ENCODE data around the gene LIMCH1.
"Not testable (repeated sequence)": the region's sequence is repeated elsewhere in the genome, so short reads cannot be mapped to it uniquely, and the experiment has no call there.

Gene LIMCH1

DNA sequence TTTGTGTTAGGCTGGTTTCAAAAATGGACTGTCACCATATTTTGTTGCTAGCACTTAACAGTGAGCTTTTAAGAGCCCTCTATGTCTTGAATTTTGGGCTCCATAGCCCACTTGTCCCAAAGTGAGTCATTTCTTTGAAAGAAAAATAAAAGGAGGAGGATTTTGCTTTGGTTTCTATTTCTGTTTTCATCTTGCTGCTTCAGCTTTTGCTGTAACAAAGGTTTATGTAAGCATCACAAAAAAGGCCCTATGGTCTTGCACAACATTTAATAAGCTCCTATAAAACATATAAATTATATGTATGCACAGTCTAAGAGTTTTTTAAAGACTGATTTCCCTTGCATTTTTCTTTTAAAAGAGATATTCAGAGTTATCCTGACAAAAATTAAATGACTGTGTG lies 105.4 kb downstream of the LIMCH1 start:
- DNase-seq (ENCODE audit: low spot score), result no peak
- CTCF ChIA-PET, result interaction anchor here (0.6 to 1.3 kb wide), 8 partner anchors 21 to 363 kb away, joined by 3 to 8 read pairs (median 3); no protein-coding TSS in a partner anchor
- no peak overlapping the region for H3K27ac ChIP-seq
- TF ChIP-seq, protein P1, sequence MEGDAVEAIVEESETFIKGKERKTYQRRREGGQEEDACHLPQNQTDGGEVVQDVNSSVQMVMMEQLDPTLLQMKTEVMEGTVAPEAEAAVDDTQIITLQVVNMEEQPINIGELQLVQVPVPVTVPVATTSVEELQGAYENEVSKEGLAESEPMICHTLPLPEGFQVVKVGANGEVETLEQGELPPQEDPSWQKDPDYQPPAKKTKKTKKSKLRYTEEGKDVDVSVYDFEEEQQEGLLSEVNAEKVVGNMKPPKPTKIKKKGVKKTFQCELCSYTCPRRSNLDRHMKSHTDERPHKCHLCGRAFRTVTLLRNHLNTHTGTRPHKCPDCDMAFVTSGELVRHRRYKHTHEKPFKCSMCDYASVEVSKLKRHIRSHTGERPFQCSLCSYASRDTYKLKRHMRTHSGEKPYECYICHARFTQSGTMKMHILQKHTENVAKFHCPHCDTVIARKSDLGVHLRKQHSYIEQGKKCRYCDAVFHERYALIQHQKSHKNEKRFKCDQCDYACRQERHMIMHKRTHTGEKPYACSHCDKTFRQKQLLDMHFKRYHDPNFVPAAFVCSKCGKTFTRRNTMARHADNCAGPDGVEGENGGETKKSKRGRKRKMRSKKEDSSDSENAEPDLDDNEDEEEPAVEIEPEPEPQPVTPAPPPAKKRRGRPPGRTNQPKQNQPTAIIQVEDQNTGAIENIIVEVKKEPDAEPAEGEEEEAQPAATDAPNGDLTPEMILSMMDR (conservative IDR thresholded peaks at IDR 0.05; ENCODE audit: low read depth), result no peak
- POLR2A ChIA-PET (ENCODE audit: low non-redundant PET), result interaction anchor here (0.7 kb wide), 1 partner anchor 244 kb away, joined by 3 read pairs; no protein-coding TSS in a partner anchor

GRCh38 chr4:41644288-41644914 lies 106.4 kb downstream of the LIMCH1 start:
- H3K27ac ChIP-seq, result no peak overlapping the region
- TF ChIP-seq, protein P1 (conservative IDR thresholded peaks at IDR 0.05; ENCODE audit: low read depth), result peak; percentile 14; the same call in 1 of the 2 replicates
- peak; percentile 35 for DNase-seq (ENCODE audit: low spot score)
- POLR2A ChIA-PET (ENCODE audit: low non-redundant PET), result interaction anchor here (0.7 kb wide), 1 partner anchor 245 kb away, joined by 3 read pairs; no protein-coding TSS in a partner anchor
- CTCF ChIA-PET, result interaction anchor here (0.6 to 1.3 kb wide), 10 partner anchors 11 to 732 kb away, joined by 3 to 8 read pairs (median 4); no protein-coding TSS in a partner anchor

- CTCF ChIA-PET, result interaction anchor here (0.6 to 1.1 kb wide), 3 partner anchors 10 to 733 kb away, joined by 3 to 4 read pairs (median 4); no protein-coding TSS in a partner anchor
- TF ChIP-seq, protein P1 (conservative IDR thresholded peaks at IDR 0.05; ENCODE audit: low read depth), result no peak
- DNase-seq (ENCODE audit: low spot score), result no peak
- POLR2A ChIA-PET (ENCODE audit: low non-redundant PET), result no interaction called here
- no peak overlapping the region for H3K27ac ChIP-seq
These were observed 106.9 kb downstream of the LIMCH1 start for GRCh38 chr4:41644915-41645295.

DNA sequence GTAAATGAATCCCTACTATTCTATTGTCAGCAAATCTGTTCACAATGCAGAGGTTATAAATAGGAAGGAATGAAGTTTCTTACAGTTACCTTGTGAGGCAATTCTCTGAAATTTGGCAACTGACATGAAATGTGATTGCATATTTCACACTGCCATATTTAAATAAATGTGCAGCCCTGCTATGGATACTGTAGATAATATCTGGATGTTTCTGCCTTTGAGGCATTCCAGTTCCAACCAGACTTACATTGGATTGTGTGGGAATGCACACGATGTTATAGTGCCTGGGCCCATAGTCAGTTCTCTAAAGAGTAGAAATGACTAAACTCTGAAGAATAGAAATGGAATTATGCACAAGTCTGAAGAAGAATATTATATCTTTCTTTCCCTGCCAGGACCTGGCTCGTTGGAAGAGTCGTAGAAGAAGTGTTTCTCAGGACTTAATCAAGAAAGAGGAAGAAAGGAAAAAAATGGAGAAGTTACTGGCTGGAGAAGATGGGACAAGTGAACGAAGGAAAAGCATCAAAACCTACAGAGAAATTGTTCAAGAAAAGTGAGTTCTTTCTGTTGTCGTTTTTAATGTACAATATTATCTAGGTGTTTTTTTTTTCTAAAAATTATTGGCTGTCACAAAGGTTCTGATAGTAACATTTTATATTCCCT lies 107.9 kb downstream of the LIMCH1 start:
- CTCF ChIA-PET, result interaction anchor here (1.3 kb wide), 1 partner anchor 365 kb away, joined by 3 read pairs; no protein-coding TSS in a partner anchor
- no peak overlapping the region for H3K27ac ChIP-seq
- no peak for DNase-seq (ENCODE audit: low spot score)
- TF ChIP-seq, protein P1 (conservative IDR thresholded peaks at IDR 0.05; ENCODE audit: low read depth), result no peak
- POLR2A ChIA-PET (ENCODE audit: low non-redundant PET), result interaction anchor here (0.6 kb wide), 1 partner anchor 13 kb away, joined by 4 read pairs; no protein-coding TSS in a partner anchor

DNA sequence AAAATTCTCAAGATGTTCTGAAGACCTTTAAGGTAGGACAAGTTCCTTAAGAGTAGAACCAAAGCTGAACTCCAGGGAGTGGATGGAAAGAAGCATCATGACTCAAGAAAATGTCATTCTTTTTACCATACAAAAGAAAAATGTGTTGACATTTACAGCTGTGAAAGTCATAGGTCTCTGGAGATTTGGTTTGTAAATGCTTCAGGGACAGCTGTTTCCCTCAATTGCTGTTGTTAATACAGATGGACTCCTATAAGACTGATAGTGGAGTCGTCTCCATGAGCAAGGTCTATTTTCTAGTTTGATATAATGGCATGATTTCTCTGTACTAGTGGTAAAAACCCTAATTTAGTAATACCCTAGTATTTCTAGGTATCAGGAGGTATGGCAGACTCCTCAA lies 108.9 kb downstream of the LIMCH1 start:
- TF ChIP-seq, protein P1 (conservative IDR thresholded peaks at IDR 0.05; ENCODE audit: low read depth), result no peak
- POLR2A ChIA-PET (ENCODE audit: low non-redundant PET), result no interaction called here
- DNase-seq (ENCODE audit: low spot score), result no peak
- CTCF ChIA-PET, result interaction anchor here (0.6 to 1.4 kb wide), 3 partner anchors 247 to 366 kb away, joined by 3 read pairs; no protein-coding TSS in a partner anchor
- no peak overlapping the region for H3K27ac ChIP-seq

DNA sequence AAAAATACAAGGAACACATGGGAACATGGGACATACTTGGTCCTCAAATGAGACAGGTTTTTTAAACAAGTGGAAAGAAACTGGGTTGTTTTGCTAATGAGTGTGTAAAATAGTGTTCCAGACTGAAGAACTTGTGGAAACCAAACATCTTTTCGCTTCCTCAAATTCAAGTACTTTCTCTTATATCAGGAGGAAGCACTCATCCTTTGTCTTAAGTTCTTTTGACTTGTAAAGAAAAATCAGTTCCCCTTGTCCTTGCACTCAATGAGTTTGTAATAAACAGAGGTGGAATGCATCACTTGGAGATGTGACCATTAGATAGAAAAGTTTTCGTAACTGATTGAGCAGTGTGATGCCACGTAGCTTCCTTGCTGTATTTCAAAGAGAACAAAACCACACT lies 109.4 kb downstream of the LIMCH1 start:
- H3K27ac ChIP-seq, result no peak overlapping the region
- DNase-seq (ENCODE audit: low spot score), result no peak
- ChIA-PET POLR2A (ENCODE audit: low non-redundant PET) (no interaction called here), CTCF (interaction anchor here (0.6 to 1.4 kb wide), 2 partner anchors 248 to 249 kb away, joined by 3 read pairs; no protein-coding TSS in a partner anchor)
- TF ChIP-seq, protein P1 (conservative IDR thresholded peaks at IDR 0.05; ENCODE audit: low read depth), result no peak

- H3K27ac ChIP-seq; DNase-seq (ENCODE audit: low spot score); POLR2A ChIA-PET (ENCODE audit: low non-redundant PET): not testable (repeated sequence)
- CTCF ChIA-PET, result interaction anchor here (0.6 to 1.4 kb wide), 3 partner anchors 11 to 429 kb away, joined by 3 to 6 read pairs (median 3); no protein-coding TSS in a partner anchor
These were observed 113.2 kb downstream of the LIMCH1 start for GRCh38 chr4:41651150-41651549.
